HG02798 (cell line): ENCODE data around the gene C16orf90.
"Not testable (repeated sequence)": the region's sequence is repeated elsewhere in the genome, so short reads cannot be mapped to it uniquely, and the experiment has no call there.

ENCODE experiments used
- ATAC-seq: cut with Tn5 transposase; IDR thresholded peaks from one replicate; pipeline ENCODE4 v1.9.1; 2021; ENCODE audit warnings: mild to moderate bottlenecking; ENCODE audit not compliant: unreplicated experiment, poor library complexity

C16orf90 gene

GRCh38 chr16:3485821-3486505 is 9.3 kb downstream of the C16orf90 start:
- ATAC-seq: no peak

- no peak for ATAC-seq
Measured at GRCh38 chr16:3485097-3485745, 10.1 kb downstream of the C16orf90 start.

- ATAC-seq: no peak
Measured at GRCh38 chr16:3484318-3485096, 10.8 kb downstream of the C16orf90 start.

- ATAC-seq: no peak
Measured at GRCh38 chr16:3482659-3483241, 12.5 kb downstream of the C16orf90 start.

- ATAC-seq: no peak
Measured at GRCh38 chr16:3481696-3482658, 13.3 kb downstream of the C16orf90 start.

GRCh38 chr16:3480901-3481695 is 14.2 kb downstream of the C16orf90 start:
- no peak for ATAC-seq

- no peak for ATAC-seq
Measured at GRCh38 chr16:3479654-3480216, 15.6 kb downstream of the C16orf90 start.

- no peak for ATAC-seq
Measured at GRCh38 chr16:3478242-3478925, 16.9 kb downstream of the C16orf90 start.

- no peak for ATAC-seq
Measured at GRCh38 chr16:3476409-3476808, 18.9 kb downstream of the C16orf90 start.

GRCh38 chr16:3475604-3476375 is 19.5 kb downstream of the C16orf90 start:
- ATAC-seq: no peak

GRCh38 chr16:3474870-3475269 is 20.4 kb downstream of the C16orf90 start:
- not testable (repeated sequence) for ATAC-seq

- no peak for ATAC-seq
Measured at GRCh38 chr16:3474136-3474779, 21.0 kb downstream of the C16orf90 start.

- ATAC-seq: not testable (repeated sequence)
Measured at GRCh38 chr16:3473596-3473943, 21.7 kb downstream of the C16orf90 start.

GRCh38 chr16:3472878-3473595 is 22.3 kb downstream of the C16orf90 start:
- ATAC-seq: no peak

- no peak for ATAC-seq
Measured at GRCh38 chr16:3471518-3472176, 23.6 kb downstream of the C16orf90 start.

- ATAC-seq: no peak
Measured at GRCh38 chr16:3470723-3471122, 24.6 kb downstream of the C16orf90 start.
